SH-SY5Y (cell line): ENCODE measurements around the gene TRIM4.

Experiments used
- GATA2 ChIP-seq: IDR thresholded peaks from 2 replicates; pipeline ENCODE4 v1.6.1; 2011; ENCODE audit warnings: mild to moderate bottlenecking, low read depth, low read length
- GATA3 ChIP-seq: IDR thresholded peaks from 2 replicates; pipeline ENCODE4 v1.6.1; 2011; ENCODE audit warnings: low read depth, mild to moderate bottlenecking, low read length, moderate library complexity

- no peak for TF ChIP-seq GATA2
- no peak for TF ChIP-seq GATA3
These were observed 819 bp upstream of the TRIM4 start for GRCh38 chr7:99920149-99920548.
